Lower lobe of right lung (tissue), 2 donors: ENCODE data around the gene DNASE1L1. TPM values are rescaled to one million over a fixed set of nuclear protein-coding genes. Genes with fewer than 3 reads are reported as not detected.
"Not testable (repeated sequence)": the region's sequence is repeated elsewhere in the genome, so short reads cannot be mapped to it uniquely, and the experiment has no call there.

Experiments used
- ATAC-seq, 2 donors: fragments of 200-7000 bp; cut with Tn5 transposase; one replicate each; pipeline ENCODE4 v1.9.1; 2020 to 2022; ENCODE audit warnings: mild to moderate bottlenecking in 2 of 2, moderate library complexity in 2 of 2
- DNase-seq: peaks from one replicate; pipeline ENCODE4 v3.0.0-alpha.2; 2020
- H3K27ac ChIP-seq: fragments of 200-600 bp; one replicate; pipeline ENCODE4 v1.8.0; 2022
- H3K27me3 ChIP-seq: fragments of 200-600 bp; one replicate; pipeline ENCODE4 v1.8.0; 2022; ENCODE audit warnings: low read depth
- H3K36me3 ChIP-seq: fragments of 200-600 bp; one replicate; pipeline ENCODE4 v1.8.0; 2022; ENCODE audit warnings: mild to moderate bottlenecking
- H3K4me1 ChIP-seq: fragments of 200-600 bp; one replicate; pipeline ENCODE4 v1.8.0; 2022
- H3K4me3 ChIP-seq: fragments of 200-600 bp; one replicate; pipeline ENCODE4 v1.8.0; 2022; ENCODE audit warnings: mild to moderate bottlenecking
- H3K9me3 ChIP-seq: fragments of 200-600 bp; one replicate; pipeline ENCODE4 v1.8.0; 2022
- CTCF ChIP-seq: fragments of 200-600 bp; IDR thresholded peaks from one replicate; pipeline ENCODE4 v1.8.0; 2022; ENCODE audit warnings: antibody characterized with exemption, mild to moderate bottlenecking
- intact Hi-C: fragments of 100-400 bp; cut with DNase I; formaldehyde crosslinking; loops from one replicate; pipeline ENCODE4 v1.11.0; 2022
- total RNA-seq: library from RNA; stranded (reverse); fragmentation: NEBNext Ultra II Directional; extraction: Animal tissue kit (Norgen Biotek cat#: 25700); gene quantifications from one replicate; pipeline ENCODE4 v1.2.1, GENCODE V29; 2021
- donor health status: DM: no; HTN: yes; CAD: no; lungs with severe emphysema.

The DNASE1L1 gene
- total RNA-seq, 1 donor from 2014 or later: 36.1 TPM

DNA sequence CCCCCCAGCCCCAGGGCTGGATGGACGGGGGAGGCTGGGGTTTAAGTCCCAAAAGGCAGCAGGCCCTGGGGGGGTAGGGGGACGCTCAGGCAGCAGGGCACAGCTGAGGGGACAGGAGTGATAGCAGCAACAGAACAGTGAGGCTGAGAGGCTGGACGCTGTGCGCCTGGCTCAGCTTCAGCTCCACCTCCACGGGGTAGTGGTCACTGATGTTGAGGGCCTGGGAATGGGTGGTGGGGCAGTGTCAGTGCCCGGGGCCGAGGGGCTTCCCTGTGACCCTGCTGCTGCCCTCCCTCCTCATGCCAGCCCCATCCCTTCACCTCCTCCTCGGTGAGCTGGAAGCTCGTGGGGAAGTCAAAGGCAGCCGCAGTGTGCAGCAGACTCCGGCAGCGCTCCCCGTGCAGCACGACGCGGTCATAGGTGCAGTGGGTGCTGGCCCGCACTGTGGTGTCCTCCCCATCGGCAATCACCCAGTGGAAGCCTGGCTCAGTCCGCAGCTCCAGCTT lies 6.4 kb downstream of the DNASE1L1 start:
- Histone ChIP-seq H3K4me1 (peaks cover 14% of the 10 kb centered on the region), H3K36me3 (peaks cover 27% of the 10 kb centered on the region), H3K4me3 (no peak overlapping the region), H3K27me3 (no peaks in the 10 kb centered on the region), H3K9me3 (no peaks in the 10 kb centered on the region), H3K27ac (no peak overlapping the region)
- no peak for TF ChIP-seq CTCF
- DNase-seq: no peak
- ATAC-seq: no peak
- intact Hi-C loops: no loop called here

DNA sequence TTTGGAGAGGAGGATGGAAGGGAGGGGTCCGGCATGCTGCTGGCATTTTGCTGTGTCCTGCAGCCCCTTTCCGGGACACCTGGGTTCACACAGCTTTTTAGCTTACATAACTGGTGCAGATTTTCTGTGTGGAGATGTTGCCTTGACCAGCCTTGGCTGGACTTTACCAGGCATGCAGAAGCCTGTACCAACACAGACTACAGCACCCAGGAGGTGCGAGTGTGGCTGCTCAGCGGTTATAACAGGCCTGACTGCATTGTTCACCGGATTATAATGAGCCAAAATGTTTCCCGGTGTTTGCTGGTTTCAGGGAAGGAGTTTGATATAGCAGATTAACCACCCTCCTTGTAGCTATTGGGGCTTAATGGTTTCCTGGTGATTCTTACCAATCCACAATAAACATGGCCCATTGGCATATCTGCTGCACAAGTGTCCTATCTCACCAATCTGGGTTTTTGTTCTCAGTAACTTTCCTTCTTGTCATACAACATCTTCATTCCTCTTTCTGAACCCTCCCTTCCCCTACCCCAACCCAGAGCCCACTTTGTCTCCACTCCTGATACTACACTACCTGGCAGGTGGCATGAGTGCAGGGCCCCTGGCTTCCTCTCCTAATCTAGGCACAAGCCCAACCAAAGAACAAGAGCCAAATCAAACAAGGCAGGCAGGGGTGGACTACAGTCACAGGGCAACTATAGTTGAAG lies 7.0 kb downstream of the DNASE1L1 start:
- H3K27ac ChIP-seq: no peak overlapping the region
- intact Hi-C loops: no loop called here

GRCh38 chrX:154401045-154401799 lies 7.8 kb downstream of the DNASE1L1 start:
- H3K4me3 ChIP-seq: no peak overlapping the region
- peaks cover 27% of the 10 kb centered on the region for H3K36me3 ChIP-seq
- H3K27me3 ChIP-seq: no peaks in the 10 kb centered on the region
- intact Hi-C loops: no loop called here
- no peak for TF ChIP-seq CTCF
- H3K9me3 ChIP-seq: no peaks in the 10 kb centered on the region
- DNase-seq: no peak
- peaks cover 14% of the 10 kb centered on the region for H3K4me1 ChIP-seq
- ATAC-seq: no peak
- no peak overlapping the region for H3K27ac ChIP-seq

More for the DNA sequence above, 7.0 kb downstream of the DNASE1L1 start:
- no peak for ATAC-seq
- H3K9me3 ChIP-seq: no peaks in the 10 kb centered on the region
- DNase-seq: no peak
- peaks cover 27% of the 10 kb centered on the region for H3K36me3 ChIP-seq
- H3K4me1 ChIP-seq: peaks cover 14% of the 10 kb centered on the region
- H3K4me3 ChIP-seq: no peak overlapping the region
- H3K27me3 ChIP-seq: no peaks in the 10 kb centered on the region
- no peak for TF ChIP-seq CTCF

- Histone ChIP-seq H3K4me1 (peaks cover 14% of the 10 kb centered on the region), H3K36me3 (peaks cover 27% of the 10 kb centered on the region)
- H3K4me3 ChIP-seq, DNase-seq, ATAC-seq, intact Hi-C loops, H3K27ac ChIP-seq, H3K9me3 ChIP-seq, H3K27me3 ChIP-seq: not testable (repeated sequence)
These were observed 8.7 kb downstream of the DNASE1L1 start for GRCh38 chrX:154400369-154400817.

DNA sequence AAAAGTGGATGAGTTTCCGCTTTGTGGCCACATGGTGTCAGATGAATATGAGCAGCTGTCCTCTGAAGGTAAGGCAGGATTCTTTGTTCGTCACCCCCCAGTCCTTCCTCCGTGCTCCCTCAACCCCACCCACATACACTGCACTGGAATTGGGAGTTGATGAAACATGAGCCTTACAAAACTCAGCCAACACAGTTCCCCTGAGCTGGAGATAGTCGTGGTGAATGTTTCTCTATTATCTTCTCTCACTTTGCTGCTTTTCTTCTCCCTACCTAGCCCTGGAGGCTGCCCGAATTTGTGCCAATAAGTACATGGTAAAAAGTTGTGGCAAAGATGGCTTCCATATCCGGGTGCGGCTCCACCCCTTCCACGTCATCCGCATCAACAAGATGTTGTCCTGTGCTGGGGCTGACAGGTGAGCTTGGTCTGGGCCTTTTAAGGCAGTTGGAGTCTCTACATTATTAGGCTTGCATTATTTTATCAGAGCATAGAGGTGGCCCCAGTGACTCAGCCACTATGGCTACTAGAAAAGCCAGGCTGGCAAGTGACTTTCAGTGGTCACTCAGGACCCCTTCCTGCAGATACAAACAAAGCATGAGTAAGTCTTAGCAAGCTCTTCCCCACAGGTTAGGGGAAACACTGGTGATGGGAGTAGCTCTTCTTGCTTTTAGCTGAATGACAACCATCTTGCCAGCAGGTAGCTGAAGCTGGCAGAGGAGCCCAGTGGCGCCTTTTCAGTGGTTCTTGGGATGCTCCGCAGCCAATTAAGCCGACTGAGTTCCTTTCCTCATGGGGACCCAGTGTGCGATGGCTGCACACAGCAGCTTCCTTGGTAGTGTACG lies 9.3 kb downstream of the DNASE1L1 start:
- Histone ChIP-seq H3K36me3 (peaks cover 27% of the 10 kb centered on the region), H3K27ac (peak overlapping the region; percentile 99), H3K4me1 (peaks cover 14% of the 10 kb centered on the region), H3K4me3 (peak overlapping the region; percentile 74), H3K27me3 (no peaks in the 10 kb centered on the region), H3K9me3 (no peaks in the 10 kb centered on the region)
- DNase-seq (no peak), ATAC-seq (no peak)
- intact Hi-C loops: no loop called here
- TF ChIP-seq CTCF: no peak
